ENCODE data around the gene HRAS. TPM values are rescaled to one million over a fixed set of nuclear protein-coding genes. Genes with fewer than 3 reads are reported as not detected.

The HRAS gene
- total and polyA plus RNA-seq, 2 of the 13 experiments (the other 11 are each of a cell fraction or from before 2014, with no cell fraction given) = 32.9 to 50.0 TPM

- peak; percentile 23; the same call in 1 of the 2 replicates for TF ChIP-seq ZGPAT (CRISPR knock-in tag; IDR thresholded peaks at IDR 0.05)
- no peak for TF ChIP-seq CERS6 (CRISPR knock-in tag; IDR thresholded peaks at IDR 0.05)
- no peak for TF ChIP-seq NR2F6 (IDR thresholded peaks at IDR 0.05)
- TF ChIP-seq NR2F6 (CRISPR knock-in tag; IDR thresholded peaks at IDR 0.05) = 0 out of 2 replicates have a peak, but pooled peaks have one; percentile 33
- 0 out of 2 replicates have a peak, but pooled peaks have one; percentile 22 for TF ChIP-seq SALL1 (CRISPR knock-in tag; IDR thresholded peaks at IDR 0.05)
- no peak for TF ChIP-seq CC2D1A (CRISPR knock-in tag; IDR thresholded peaks at IDR 0.05)
- TF ChIP-seq ZBTB20 (CRISPR knock-in tag; IDR thresholded peaks at IDR 0.05; ENCODE audit: borderline replicate concordance, low read depth) = no peak
- no peak for TF ChIP-seq TEF (CRISPR knock-in tag; IDR thresholded peaks at IDR 0.05)
- TF ChIP-seq ZNF512B (CRISPR knock-in tag; IDR thresholded peaks at IDR 0.05; ENCODE audit: borderline replicate concordance) = no peak
- peak; percentile 50; the same call in 1 of the 2 replicates for TF ChIP-seq SPEN (CRISPR knock-in tag; IDR thresholded peaks at IDR 0.05; ENCODE audit: low read depth)
- peak; percentile 99 for TF ChIP-seq PATZ1 (CRISPR knock-in tag; IDR thresholded peaks at IDR 0.05)
- TF ChIP-seq ZNF792 (CRISPR knock-in tag; IDR thresholded peaks at IDR 0.05) = 0 out of 2 replicates have a peak, but pooled peaks have one; percentile 13
- TF ChIP-seq ZNF574 (CRISPR knock-in tag; IDR thresholded peaks at IDR 0.05) = peak; percentile 30; the same call in 1 of the 2 replicates
- 0 out of 2 replicates have a peak, but pooled peaks have one; percentile 15 for TF ChIP-seq GATAD1 (CRISPR knock-in tag; IDR thresholded peaks at IDR 0.05)
- TF ChIP-seq TRIM24 (CRISPR knock-in tag; IDR thresholded peaks at IDR 0.05) = no peak
- TF ChIP-seq ELF3 (CRISPR knock-in tag; IDR thresholded peaks at IDR 0.05) = peak; percentile 64; the same call in 1 of the 2 replicates
- TF ChIP-seq THAP11 (CRISPR knock-in tag; IDR thresholded peaks at IDR 0.05) = peak; percentile 46; the same call in 1 of the 2 replicates
- peak; percentile 31; the same call in 1 of the 2 replicates for TF ChIP-seq TGIF2 (CRISPR knock-in tag; IDR thresholded peaks at IDR 0.05)
- 0 out of 2 replicates have a peak, but pooled peaks have one; percentile 37 for TF ChIP-seq DNMT1 (CRISPR knock-in tag; IDR thresholded peaks at IDR 0.05)
Observed at GRCh38 chr11:554428-555226, 19.3 kb upstream of the HRAS start (continued).
